Activated CD8-positive, alpha-beta memory T cell treated with anti-CD3 and anti-CD28 coated beads for 48 hours (primary cell): Measurements from ENCODE around the gene RARG.
"Not testable (repeated sequence)": the region's sequence is repeated elsewhere in the genome, so short reads cannot be mapped to it uniquely, and the experiment has no call there.

ENCODE experiments used
- DNase-seq, 3 experiments: peaks; one replicate each; pipeline ENCODE4 v3.0.0-alpha.2; 2020; ENCODE audit warnings: low read depth in 2 of 3, low spot score in 2 of 3

RARG gene

DNA sequence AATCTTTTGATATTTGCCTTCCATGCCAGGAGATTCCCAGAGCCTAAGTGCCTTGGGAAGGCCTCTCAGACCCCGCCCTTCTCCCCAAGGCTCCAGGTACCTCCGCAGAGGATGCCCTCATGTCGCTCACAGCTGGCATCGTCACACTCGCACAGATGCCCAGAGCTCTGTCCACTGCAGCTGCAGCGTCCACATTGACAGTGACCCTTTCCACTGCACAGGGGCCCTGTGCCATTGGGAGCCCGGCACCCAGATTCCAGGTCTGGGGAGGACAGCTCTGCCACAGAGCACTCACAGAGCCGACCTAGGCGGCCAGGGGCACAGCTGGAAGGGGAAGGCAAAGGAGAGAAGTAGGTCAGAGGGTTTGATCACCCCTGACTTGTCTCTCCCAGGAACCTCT lies 39.0 kb downstream of the RARG start:
- no peak for DNase-seq

DNA sequence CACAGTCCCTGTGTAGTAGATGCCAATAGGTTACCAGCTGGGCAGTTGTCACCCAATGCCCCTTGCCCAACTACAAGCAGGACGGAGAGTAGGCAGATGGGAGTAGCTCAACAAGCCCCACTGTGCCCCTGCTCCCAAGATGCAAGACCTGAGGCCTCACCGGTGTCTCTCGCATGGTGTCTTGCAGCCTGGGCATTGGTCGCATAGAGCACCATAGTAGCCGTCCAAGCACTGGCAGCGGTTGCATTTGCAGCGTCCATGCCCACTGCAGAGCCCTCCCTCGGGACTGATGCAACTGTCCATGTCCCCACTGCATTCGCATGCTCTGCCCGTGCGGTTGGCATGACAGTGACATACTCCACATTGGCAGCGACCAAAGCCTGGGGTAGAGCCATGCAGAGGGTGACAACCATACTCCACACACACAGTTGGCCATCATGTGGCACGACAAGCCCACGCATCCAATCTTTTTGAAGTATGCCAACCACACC lies 39.4 kb downstream of the RARG start:
- DNase-seq: no peak

DNA sequence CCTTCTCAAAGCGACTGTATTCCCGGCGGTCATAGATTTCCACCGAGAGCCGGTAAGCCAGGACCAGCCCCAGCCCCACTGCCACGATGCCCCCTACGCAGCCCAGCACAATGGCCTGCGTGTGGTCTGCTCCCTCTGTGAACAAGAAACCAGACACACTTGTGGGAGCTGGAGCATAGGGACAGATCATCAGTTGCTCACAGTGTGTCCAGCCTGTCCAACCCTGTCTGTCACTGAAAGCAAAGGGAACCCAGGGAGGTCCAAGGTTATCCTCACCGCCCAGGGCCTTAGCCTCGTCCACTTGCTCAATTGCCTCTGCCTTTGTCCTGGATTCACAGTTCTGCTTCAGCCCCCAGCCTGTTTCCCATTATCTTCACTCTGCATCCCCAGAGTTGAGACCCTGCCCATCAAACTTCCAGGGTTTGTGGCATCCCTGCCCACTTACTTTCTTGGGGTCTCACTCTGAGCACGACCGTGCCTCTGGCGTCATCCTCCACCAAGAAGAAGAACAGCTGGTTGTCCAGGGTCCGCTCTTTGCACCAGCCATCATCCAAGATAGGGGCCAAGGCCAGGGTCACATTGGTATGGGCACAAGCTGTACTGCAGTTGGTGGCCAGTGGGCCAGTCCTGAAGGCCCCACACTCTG lies 40.0 kb downstream of the RARG start:
- DNase-seq: no peak

DNA sequence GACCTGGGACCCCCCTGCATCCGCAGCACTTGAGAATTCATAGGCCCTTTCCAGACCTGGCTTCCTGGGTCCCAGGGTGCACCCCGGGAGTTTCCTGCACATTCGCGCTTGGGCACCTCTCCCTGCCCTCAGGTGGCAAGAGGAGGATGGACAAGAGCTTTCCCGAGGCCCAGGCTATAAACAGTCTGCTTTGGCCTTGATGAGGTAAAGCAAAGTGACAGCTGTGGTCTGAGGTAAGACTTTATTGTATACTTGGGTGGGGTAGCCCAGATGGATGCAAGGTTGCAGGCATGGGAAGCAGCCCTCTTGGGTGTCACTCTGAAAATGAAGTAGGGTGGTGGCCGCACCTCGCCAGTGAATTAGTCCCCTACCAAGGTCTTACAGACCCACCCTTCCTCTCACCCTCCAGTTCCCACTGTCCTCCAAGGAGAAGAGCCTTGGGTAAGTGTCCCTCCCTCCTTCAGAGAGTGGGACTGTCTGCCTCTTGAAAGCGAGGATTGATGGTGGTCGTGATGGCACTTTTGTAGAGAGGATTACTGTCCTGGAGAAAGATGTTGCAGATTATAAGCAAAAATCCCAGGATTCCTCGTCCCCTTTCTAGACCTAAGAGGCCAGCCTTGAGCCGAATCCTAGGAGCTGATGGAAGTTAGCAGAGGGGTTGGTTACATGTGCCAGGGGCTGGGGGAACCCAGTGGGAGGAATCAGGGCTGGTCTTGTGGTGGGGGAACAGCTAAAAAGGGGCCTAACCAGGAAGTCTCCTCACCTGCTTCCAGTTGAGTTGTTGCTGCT lies 40.7 kb downstream of the RARG start:
- DNase-seq: no peak

DNA sequence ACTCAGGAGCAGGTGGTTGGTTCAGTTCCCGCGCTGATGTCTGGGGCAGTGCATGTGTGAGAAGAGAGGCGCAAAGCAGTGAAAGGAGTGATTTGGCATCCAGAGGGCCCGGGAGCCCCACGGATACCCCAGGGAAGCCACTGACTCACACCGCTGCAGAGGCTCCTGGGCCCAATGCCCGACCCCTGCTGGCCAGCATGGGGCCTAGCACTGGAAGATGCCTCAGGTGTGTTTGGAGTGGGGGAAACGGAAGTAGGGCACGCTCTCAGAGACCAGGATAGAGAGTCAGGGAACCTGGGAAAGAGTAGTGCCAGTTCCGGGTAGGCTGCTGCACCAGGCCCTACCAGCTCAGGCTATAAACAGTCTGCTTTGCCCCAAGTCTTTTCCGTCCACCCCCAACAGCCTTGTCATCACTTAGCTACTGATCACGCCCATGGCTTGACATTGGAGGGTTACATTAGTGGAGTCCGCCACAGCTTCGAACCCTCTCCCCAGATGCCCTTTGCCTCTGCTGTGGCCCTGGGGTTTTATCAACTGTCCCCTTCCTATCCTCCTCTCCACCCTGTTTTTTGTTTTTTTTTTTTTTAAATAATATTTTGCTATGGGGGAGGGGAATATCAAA lies 41.8 kb downstream of the RARG start:
- no peak for DNase-seq

DNA sequence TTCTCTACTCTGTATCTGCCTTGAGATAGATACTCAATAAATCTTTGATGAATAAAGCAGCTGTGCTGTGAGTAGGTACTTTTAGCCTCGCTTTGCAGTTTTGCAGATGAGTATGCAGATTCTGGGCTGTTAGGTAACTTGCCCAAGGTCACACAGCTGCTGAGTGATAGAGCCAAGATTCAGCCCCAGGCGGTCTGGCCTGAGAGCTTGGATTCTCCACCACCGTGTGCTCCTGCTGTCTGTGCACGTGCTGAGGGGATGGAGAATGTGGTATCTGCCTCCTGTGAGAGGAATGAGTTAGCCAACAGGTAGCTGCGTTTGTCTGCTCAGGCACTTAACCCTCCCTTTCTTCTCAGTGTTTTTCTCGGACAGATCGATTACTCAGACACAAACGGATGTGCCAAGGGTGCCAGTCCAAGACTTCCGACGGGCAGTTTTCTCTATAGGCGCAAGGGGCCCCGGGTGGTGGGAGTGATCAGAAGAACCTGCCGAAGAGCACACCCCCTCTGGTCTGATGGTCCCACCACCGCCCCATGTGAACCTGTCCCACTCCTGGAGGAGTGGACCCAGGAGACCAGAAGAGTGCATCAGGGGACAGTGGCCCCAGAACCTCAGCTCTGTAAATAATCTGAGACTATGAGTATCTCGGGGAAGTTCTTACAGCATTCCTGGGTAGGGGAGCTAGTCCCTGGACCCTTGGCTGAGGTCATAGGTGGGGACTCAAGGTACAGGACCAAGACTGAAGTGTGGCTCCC lies 44.7 kb downstream of the RARG start:
- no peak for DNase-seq

DNA sequence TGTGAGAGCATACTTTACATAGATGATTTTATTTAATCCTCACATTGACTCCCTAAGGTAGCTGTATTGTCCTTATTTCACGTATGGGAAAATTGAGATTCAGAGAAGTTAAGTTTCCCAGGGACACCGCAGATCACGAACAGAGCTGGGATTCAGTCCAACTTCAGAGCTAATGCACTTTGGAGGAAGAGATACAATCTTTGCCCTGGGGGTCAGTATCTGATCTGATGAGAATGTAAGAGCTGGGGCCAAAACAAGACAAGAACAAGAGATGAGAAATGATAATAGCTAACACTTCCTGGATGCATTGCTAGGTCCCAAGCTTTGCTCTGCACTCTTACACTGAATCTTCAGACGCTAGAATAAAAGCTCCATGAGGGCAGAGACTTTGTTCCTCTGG lies 45.3 kb downstream of the RARG start:
- DNase-seq: no peak

DNA sequence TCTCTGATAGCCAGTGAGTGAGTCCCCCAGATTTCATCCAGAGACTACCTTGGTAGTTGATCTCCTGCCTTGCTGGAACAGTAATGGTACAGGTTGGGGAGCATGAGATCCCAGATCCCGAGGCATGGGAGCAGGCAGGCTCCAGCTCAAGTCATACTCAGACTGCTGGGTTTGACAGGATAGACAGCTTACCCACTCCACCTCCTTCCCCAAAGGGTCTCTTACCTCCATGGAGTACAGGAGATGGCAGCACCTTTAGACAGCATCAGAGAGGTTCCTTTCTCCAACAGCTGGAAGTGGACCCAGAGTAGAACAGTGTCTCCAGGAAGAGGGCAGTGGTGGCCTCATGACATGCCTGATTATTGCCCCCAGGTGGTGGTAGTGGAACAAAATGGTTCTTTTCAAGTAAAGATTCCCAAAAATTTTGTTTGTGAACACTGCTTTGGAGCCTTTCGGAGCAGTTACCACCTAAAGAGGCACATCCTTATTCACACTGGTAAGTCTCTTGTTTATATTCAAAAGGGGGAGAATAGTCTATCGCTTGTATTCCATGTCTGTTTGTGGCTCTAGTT lies 46.3 kb downstream of the RARG start:
- no peak for DNase-seq

DNA sequence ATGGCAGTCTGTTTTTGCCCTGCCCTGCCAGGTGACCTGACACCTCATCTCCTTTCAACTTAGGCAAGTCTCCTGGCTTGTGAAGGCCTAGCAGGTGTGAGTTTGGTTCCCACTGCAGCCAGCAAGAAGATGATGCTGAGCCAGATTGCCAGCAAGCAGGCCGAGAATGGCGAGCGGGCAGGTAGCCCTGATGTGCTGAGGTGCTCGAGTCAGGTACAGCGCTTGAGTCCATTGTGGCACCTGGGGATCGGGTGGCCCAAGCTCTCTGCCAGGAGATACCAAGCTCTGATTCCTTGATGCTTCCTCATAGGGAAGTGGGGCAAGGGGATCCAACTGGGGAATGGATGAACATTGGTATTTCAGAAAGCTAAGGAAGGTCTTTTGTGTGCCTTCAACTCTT lies 47.2 kb downstream of the RARG start:
- no peak for DNase-seq

DNA sequence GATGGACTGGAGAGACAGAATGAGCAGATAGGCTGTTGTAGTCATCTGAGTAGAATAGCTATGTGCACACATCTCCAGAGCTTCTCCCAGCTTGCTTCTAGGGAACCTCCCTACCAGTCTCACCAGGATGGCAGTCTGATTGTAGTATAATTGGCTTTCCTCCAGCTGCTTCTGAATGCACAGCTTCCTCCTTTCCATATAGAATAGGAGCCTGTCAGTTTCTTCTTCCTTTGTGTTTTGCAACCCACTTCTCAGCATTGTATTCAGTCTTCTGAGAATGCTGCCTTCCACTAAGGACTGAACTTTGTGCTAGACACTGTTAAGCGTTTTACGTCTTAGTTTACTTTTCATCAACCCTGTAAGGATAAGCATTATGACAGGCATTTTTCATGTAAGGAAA lies 49.1 kb downstream of the RARG start:
- no peak for DNase-seq

DNA sequence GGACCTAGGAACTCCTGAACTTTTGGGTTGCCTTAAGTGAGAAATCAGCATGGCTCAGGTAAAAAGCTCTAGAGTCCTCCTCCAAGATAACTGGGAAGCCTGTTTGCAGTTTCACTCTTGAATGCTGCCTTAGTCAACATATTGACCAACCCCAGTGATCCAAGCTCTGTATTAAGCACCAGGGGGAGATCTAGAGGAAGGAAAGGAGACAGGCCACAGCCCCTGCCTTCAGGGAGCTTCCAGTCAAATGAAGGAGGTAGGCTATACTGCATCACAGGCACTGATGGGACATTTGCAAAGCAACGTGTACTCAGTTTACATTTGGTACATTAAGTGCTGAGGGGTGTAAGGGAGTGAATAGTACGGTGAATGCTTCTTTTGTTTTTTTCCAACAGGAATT lies 50.1 kb downstream of the RARG start:
- DNase-seq: no peak

DNA sequence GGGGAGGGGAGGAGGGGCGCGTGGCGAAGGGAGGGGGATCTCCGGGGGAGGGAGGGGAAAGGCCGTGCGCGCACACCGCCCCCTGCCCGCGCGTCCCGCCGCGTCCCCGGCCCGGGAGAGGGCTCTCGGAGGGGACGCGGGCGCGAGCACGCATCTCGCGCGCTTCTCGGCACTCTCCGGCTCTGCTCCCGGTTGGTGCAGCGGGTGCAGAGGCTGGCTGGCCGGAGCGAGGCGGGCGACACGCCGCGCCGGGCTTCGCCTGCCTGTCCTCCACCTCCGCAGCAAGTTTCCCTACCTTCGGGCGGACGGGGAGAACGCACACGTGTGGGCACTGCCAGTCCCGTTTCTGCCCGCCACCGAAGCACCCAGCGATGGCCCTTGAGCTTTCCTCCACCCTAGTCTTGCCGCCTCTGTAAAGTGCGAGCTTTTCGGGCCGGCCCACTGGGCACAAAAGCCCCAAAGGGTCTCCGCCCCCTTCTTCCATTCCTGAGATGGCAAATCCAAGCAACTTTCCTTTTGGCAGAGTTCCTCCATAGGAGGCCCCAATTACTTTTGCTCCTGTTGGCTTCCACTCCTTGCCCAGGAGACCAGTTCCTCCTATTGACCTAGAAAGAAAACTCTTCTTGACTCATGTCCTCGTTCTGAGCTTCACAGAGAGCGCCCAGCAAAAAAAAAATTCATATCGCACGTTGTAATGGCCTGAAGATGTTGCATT lies 50.9 kb downstream of the RARG start:
- peak in 2 of 3 experiments; percentile 47 to 59 for DNase-seq

DNA sequence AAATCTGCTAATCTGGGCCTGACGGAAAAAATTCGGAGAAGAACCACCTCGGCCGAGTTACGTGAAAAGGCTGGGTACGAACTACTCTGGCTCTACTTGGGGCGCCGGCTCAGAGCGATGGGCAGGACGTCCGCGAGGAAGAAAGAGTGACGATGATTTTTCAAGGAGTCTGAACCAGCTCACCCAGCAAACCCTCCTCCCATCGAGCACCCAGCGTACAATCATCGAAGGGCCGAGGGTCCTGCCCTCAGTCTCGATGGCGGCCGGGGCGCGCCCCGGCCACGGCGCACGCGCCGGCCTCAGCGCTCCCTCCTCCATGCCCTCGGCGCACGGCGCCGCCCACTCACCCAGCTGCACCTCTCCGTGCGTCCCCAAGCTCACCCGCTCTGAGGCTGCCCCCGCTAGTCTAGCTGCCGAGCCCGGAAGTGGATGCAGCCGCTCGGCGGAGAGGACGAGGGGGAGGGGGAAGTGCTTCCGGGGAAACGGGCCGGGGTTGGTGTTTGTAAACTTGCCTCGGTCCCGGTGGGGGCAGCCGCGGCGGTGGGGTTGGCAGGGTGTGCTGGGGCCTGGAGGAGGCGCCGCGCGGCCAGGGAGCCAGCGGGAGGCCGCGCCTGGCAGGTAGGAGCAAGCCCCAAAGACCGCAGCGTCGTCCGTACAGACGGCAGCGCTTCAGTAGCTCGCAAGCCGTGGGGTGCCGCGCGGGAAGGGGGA lies 51.6 kb downstream of the RARG start, which contains the start of the genes CSAD and ZNF740:
TSS of gene CSAD (minus strand) at position 706 of the 711 bp plus-strand sequence. CDS start 7,455 bp downstream, outside the sequence.
TSS of gene ZNF740 (plus strand) at position 503 of the 711 bp plus-strand sequence. CDS start 1,262 bp downstream, outside the sequence.
- peak; percentile 82 to 96 (median 88) for DNase-seq

DNA sequence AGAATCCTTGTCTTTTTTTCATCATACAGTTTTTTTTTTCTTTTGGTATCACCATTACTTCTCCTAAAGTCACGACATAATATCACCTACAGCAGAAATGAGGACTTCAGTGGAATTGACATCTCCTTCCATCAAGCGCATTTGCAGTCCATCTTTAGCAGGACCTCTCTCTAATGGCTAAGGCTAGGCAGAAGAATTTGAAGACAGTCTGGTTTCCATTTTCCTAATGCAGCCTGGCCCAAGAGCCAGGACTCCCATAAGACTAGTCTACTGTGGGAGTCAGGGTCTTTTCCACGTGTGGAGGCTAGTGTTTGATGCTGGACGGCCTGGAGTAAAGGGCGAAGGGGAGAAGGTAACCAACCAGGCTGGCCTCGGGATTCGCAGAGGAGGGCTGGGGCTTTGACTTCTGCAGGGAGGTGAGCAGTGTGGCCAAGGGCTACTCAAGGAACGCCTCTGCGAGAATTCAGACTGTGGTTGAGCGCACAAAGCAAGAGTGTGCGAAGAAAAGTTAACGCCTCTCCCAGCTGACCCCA lies 52.3 kb downstream of the RARG start:
- DNase-seq: no peak

DNA sequence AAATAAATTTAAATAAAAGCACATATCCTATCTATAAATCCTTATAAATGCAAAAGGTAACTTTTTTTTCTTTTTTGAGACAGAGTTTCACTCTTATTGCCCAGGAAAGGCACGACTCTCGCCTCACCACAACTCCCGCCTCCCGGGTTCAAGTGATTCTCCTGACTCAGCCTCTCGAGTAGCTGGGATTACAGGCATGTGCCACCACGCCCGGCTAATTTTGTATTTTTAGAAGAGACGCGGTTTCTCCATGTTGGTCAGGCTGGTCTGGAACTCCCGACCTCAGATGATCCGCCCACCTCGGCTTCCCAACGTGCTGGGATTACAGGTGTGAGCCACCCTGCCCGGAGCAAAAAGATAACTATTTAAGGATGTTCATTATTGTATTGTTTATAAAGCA lies 53.2 kb downstream of the RARG start:
- DNase-seq: not testable (repeated sequence)

DNA sequence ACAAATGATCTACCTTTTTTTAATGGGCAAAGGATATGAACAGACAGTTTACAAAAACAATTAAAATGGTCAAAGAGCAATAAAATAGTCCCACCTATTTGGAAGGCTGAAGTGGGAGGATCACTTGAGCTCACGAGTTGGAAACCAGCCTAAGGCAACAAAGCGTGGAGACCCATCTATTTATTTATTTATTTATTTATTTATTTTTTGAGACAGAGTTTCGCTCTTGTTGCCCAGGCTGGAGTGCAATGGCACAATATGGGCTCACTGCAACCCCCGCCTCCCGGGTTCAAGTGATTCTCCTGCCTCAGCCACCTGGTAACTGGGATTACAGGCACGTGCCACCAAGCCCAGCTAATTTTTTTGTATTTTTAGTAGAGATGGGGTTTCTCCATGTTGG lies 54.6 kb downstream of the RARG start:
- not testable (repeated sequence) for DNase-seq

DNA sequence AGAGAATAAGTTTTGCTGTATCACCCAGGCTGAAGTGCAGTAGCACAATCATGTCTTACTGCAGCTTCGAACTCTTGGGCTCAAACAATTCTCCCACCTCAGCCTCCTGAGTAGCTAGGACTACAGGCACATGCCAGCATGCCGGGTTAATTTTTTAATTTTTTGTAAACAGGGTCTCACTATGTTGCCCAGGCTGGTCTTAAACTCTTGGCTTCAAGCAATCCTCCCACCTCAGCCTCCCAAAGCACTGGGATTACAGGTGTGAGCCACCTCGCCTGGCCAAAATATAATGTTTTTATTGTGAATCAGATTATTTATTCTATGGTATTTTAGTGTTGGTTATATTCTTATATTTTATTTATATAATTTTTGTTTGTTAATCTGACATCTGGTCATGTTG lies 55.3 kb downstream of the RARG start:
- DNase-seq: no peak

DNA sequence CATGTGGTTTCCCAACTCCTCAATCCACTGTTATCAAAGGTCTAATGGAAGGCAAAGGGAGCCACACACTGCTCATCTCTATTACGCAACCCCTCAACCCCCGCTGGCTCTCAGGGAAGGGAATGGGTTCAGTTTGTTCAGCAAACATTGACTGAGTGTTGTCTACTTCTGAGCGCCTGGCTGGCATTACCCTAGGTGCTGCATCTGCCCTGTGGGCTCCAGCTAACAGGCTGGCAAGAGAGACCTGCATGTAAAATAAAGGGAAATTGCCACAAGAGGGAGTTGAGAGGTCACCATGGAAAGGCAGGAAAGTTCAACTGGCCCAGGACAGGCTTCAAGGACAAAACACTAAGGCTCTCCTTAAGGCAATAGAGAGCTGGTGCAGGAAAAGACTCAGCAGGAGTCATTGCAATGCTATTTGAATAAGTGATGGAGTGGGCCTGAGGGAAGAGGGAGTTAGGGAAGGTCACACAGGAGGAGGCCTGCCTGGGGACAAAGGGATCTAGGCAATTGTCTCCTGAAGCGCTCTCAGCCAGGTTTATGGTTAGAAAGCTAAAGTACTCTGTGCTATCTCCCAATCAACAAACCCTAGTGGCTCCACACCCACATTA lies 57.0 kb downstream of the RARG start:
- no peak for DNase-seq
